ENCODE measurements around the gene APOE. TPM values are rescaled to one million over a fixed set of nuclear protein-coding genes. Genes with fewer than 3 reads are reported as not detected.

The APOE gene
- total and polyA plus RNA-seq, 2 of the 13 experiments (the other 11 are each of a cell fraction or from before 2014, with no cell fraction given), result 1,328 to 1,470 TPM

- TF ChIP-seq, protein P1, sequence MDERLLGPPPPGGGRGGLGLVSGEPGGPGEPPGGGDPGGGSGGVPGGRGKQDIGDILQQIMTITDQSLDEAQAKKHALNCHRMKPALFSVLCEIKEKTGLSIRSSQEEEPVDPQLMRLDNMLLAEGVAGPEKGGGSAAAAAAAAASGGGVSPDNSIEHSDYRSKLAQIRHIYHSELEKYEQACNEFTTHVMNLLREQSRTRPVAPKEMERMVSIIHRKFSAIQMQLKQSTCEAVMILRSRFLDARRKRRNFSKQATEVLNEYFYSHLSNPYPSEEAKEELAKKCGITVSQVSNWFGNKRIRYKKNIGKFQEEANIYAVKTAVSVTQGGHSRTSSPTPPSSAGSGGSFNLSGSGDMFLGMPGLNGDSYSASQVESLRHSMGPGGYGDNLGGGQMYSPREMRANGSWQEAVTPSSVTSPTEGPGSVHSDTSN (CRISPR knock-in tag; IDR thresholded peaks at IDR 0.05), result no peak
- TF ChIP-seq DNMT1 (CRISPR knock-in tag; IDR thresholded peaks at IDR 0.05) (no peak; the same call in 1 of the 2 replicates), SOX6 (IDR thresholded peaks at IDR 0.05) (no peak), SOX6 (CRISPR knock-in tag; IDR thresholded peaks at IDR 0.05) (peak; percentile 54), ZNF3 (CRISPR knock-in tag; IDR thresholded peaks at IDR 0.05) (no peak; the same call in 1 of the 2 replicates), ZZZ3 (CRISPR knock-in tag; IDR thresholded peaks at IDR 0.05; ENCODE audit: borderline replicate concordance) (no peak; the same call in 1 of the 2 replicates), SRSF9 (IDR thresholded peaks at IDR 0.05; ENCODE audit: borderline replicate concordance, insufficient read depth, low read depth, low read length, poor library complexity, severe bottlenecking) (no peak), TBX3 (IDR thresholded peaks at IDR 0.05; ENCODE audit: borderline replicate concordance) (peak; percentile 49; the same call in 1 of the 2 replicates), ZBTB49 (CRISPR knock-in tag; IDR thresholded peaks at IDR 0.05; ENCODE audit: borderline replicate concordance) (no peak), MIXL1 (CRISPR knock-in tag; IDR thresholded peaks at IDR 0.05) (peak; percentile 67), PCBP2 (optimal IDR thresholded peaks at IDR 0.05; ENCODE audit: low read depth, low read length, poor library complexity, severe bottlenecking) (no peak), GTF2F1 (IDR thresholded peaks at IDR 0.05; ENCODE audit: low read length) (no peak), KDM3A (CRISPR knock-in tag; IDR thresholded peaks at IDR 0.05; ENCODE audit: low read depth) (no peak), KLF11 (CRISPR knock-in tag; IDR thresholded peaks at IDR 0.05) (no peak), HDAC6 (IDR thresholded peaks at IDR 0.05; ENCODE audit: low read depth, low read length) (no peak), AKNA (CRISPR knock-in tag; IDR thresholded peaks at IDR 0.05; ENCODE audit: borderline replicate concordance) (no peak), HMG20A (CRISPR knock-in tag; IDR thresholded peaks at IDR 0.05; ENCODE audit: borderline replicate concordance) (0 out of 2 replicates have a peak, but pooled peaks have one; percentile 24), ATAD3A (CRISPR knock-in tag; IDR thresholded peaks at IDR 0.05) (no peak), POLR2G (IDR thresholded peaks at IDR 0.05; ENCODE audit: low read depth, low read length) (peak; percentile 87)
- TF ChIP-seq, protein P2, sequence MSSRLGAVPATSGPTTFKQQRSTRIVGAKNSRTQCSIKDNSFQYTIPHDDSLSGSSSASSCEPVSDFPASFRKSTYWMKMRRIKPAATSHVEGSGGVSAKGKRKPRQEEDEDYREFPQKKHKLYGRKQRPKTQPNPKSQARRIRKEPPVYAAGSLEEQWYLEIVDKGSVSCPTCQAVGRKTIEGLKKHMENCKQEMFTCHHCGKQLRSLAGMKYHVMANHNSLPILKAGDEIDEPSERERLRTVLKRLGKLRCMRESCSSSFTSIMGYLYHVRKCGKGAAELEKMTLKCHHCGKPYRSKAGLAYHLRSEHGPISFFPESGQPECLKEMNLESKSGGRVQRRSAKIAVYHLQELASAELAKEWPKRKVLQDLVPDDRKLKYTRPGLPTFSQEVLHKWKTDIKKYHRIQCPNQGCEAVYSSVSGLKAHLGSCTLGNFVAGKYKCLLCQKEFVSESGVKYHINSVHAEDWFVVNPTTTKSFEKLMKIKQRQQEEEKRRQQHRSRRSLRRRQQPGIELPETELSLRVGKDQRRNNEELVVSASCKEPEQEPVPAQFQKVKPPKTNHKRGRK (CRISPR knock-in tag; IDR thresholded peaks at IDR 0.05), result no peak
Observed at GRCh38 chr19:44890366-44891015, 15.1 kb upstream of the APOE start (continued).

Data from HepG2 (cell line).